AG09319 (cell line): ENCODE data around the gene IER5.

Experiments
- DNase-seq: peaks from one replicate; pipeline ENCODE4 v3.0.0-alpha.2; 2010; ENCODE audit warnings: low read depth; ENCODE audit errors: extremely low read depth
- TF ChIP-seq, protein P1 (sequence below): IDR thresholded peaks from 2 replicates; pipeline ENCODE4 v1.5.1; 2011; ENCODE audit warnings: low read depth, mild to moderate bottlenecking, inconsistent platforms, low read length, moderate library complexity

The IER5 gene

DNA sequence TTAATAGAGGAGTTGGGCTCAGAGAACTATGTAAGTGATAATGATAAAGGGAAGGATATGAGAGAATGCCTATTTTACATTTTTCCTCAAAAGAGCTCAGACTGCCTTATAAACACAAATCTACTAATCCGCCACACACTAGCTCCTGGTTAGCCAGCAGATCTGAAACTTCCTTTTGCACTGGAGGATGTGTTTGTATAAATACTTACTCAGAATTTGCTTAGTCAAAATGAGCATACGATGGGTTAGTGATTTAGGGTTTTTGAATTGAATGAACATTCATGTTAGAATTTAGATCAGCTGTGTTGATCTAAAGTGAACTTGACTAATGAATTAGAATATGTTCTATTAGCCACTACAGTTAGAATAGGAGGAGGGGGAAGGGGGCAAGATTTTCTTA lies 9.1 kb upstream of the IER5 start:
- no peak for DNase-seq
- TF ChIP-seq, protein P1, sequence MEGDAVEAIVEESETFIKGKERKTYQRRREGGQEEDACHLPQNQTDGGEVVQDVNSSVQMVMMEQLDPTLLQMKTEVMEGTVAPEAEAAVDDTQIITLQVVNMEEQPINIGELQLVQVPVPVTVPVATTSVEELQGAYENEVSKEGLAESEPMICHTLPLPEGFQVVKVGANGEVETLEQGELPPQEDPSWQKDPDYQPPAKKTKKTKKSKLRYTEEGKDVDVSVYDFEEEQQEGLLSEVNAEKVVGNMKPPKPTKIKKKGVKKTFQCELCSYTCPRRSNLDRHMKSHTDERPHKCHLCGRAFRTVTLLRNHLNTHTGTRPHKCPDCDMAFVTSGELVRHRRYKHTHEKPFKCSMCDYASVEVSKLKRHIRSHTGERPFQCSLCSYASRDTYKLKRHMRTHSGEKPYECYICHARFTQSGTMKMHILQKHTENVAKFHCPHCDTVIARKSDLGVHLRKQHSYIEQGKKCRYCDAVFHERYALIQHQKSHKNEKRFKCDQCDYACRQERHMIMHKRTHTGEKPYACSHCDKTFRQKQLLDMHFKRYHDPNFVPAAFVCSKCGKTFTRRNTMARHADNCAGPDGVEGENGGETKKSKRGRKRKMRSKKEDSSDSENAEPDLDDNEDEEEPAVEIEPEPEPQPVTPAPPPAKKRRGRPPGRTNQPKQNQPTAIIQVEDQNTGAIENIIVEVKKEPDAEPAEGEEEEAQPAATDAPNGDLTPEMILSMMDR, result no peak

DNA sequence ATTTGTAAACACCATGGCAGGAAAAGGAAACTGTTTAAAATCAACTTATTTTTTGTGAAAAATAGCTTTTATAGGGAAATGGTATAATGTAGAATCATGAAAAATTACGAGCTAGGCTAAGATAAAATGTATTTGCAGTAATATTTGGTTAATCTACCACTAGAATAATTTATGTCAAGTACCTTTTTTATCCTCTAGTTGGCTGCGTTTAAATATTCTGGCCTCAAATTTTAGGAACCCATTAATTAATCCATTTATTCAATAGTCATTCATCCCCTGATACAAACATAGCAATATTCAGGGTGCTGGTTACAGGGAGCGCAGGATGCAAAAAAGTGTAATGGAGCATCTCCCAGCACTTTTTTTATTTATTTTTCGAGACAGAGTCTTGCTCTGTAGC lies 8.6 kb upstream of the IER5 start:
- TF ChIP-seq, protein P1, result no peak
- no peak for DNase-seq

DNA sequence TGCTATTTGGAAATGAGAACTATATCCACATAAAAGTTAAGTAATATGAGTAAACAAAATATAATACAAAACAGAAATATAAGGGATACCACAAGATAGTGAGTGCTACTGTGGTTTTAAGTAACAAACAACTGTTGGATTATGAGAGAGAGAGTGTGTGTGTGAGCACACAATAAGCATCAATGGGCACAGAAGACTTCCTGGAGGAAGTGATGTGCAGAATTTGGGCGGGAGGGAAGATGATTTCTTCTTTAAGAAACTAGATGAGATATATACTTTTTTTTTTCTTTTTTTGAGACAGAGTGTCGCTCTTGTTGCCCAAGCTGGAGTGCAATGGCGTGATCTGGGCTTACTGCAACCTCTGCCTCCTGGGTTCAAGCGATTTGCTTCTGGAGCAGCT lies 7.9 kb upstream of the IER5 start:
- DNase-seq, result no peak
- TF ChIP-seq, protein P1, result no peak

DNA sequence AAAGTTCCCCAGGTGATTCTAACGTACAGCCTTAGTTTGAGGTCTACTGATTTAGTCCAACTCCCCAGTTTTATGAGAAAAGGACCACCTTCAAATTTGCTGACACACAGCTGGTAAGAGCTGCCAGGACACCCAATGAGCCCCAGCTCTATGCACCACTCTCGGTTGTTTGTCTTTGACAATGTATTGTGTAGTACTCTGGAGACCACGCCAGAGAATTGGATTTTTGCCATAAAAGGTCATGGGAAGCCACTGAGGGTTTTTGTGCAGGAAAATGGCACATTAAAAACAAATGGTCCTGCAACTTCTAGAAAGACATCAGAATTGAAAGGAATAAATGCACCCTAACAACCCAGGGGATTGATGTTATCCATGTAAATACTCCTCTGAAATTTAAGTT lies 7.1 kb upstream of the IER5 start:
- no peak for DNase-seq
- TF ChIP-seq, protein P1, result no peak

DNA sequence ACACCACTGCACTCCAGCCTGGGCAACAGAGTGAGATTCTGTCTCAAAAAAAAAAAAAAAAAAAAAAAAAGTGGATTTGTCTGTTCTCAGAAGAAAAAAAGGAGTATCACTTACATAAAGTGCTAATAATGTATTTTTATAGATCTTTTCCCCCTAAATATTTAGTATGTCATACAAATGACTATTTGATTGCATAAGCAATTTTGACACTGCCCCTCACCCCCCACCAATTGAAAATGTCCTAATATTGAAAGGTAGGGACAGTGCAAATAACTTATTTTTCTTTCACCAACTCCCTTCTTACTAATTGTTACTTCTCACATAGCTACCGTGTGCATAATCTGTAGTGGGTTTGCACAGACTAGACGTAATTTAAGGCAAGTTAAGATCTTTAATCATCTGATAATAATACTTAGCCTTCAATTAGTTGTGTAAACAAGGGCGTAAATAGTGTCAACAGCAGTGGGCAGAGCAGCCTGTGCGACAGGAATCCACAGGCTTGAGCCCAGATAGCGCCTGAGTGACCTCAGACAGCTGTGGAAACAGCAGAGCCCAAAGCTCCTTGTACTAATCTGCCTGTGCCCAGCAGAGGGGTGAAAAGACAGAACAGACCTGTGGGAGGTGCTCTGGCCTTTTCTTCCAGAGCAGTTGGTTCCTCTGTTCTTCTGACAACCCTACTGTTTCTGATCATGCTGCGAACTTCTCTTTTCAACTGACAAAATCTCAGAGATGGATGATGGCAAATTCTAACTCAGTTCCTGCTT lies 4.5 kb upstream of the IER5 start:
- TF ChIP-seq, protein P1, result peak; percentile 49
- DNase-seq, result no peak

DNA sequence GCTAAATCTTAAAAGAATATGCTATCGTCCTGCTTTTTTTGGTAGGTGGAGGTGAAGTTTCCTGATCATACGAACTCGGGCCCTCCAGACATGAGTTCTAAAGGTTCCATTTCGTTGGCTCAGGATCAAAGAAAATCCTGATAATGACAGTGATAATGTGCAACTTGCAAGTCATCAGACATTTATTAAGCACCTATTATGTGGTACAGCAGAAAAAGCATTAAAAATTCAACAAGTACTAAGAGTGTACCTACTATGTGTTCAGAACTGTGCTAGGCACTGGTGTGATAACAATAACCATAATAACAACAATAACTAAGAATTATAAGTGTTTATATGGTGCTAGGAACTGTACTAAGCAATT lies 3.9 kb upstream of the IER5 start:
- DNase-seq, result no peak

DNA sequence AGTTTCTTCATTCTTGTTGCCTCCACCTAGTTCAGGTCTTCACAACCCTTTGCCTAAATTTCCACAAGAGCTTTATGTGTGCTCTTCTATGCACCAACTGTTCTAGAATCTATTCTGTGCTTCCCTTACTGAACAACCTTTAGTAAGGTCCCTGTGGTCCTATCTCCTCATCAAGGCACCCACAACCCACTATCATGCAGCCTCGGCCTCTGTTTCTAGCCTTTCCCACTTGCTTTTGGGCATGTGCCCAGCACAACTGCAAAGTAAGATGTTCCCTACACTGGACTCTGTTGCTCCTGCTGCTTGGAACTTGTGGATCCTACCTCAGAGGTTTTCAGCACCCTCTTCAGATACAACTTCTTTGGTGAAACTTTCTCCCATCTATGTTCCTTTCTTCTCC lies 2.4 kb upstream of the IER5 start:
- TF ChIP-seq, protein P1, result no peak
- DNase-seq, result no peak

More for the DNA sequence above, 3.9 kb upstream of the IER5 start:
- TF ChIP-seq, protein P1, result no peak
